GM23338 (cell line): ENCODE measurements around the gene STMN3. TPM values are rescaled to one million over a fixed set of nuclear protein-coding genes. Genes with fewer than 3 reads are reported as not detected.

ENCODE experiments used
- ATAC-seq: fragments of 200-7000 bp; cut with Tn5 transposase; 3 replicates; pipeline ENCODE4 v1.9.1; 2020
- DNase-seq: peaks from one replicate; pipeline ENCODE4 v3.0.0-alpha.2; 2015; ENCODE audit warnings: low spot score
- H2AFZ ChIP-seq: fragments of 200-600 bp; sonication (generic); 2 replicates; pipeline ENCODE4 v1.8.0; 2016; ENCODE audit warnings: antibody characterized with exemption, mild to moderate bottlenecking, moderate library complexity
- H3F3A ChIP-seq: fragments of 200-600 bp; sonication (generic); replicated peaks from 2 replicates; pipeline ENCODE4 v1.8.0; 2017; ENCODE audit warnings: antibody characterized with exemption, mixed run types, low read depth
- H3K27ac ChIP-seq: fragments of 200-600 bp; sonication (generic); 2 replicates; pipeline ENCODE4 v1.6.1; 2016; ENCODE audit warnings: low read depth
- H3K27me3 ChIP-seq: fragments of 200-600 bp; sonication (generic); 2 replicates; pipeline ENCODE4 v1.8.0; 2016; ENCODE audit warnings: mild to moderate bottlenecking, mixed run types, moderate library complexity; ENCODE audit not compliant: insufficient read depth
- H3K36me3 ChIP-seq: fragments of 200-600 bp; sonication (generic); 2 replicates; pipeline ENCODE4 v1.8.0; 2016; ENCODE audit warnings: mild to moderate bottlenecking; ENCODE audit not compliant: insufficient read depth
- H3K4me1 ChIP-seq: fragments of 200-600 bp; sonication (generic); 2 replicates; pipeline ENCODE4 v1.8.0; 2016; ENCODE audit warnings: mild to moderate bottlenecking, moderate library complexity; ENCODE audit not compliant: insufficient read depth
- H3K4me2 ChIP-seq: fragments of 200-600 bp; sonication (generic); 2 replicates; pipeline ENCODE4 v1.7.1; 2017; ENCODE audit warnings: mixed run types
- H3K4me3 ChIP-seq: fragments of 200-600 bp; sonication (generic); 2 replicates; pipeline ENCODE4 v1.6.1; 2016; ENCODE audit warnings: mixed run types
- H3K79me2 ChIP-seq: fragments of 200-600 bp; sonication (generic); replicated peaks from 2 replicates; pipeline ENCODE4 v1.8.0; 2017; ENCODE audit warnings: mild to moderate bottlenecking; ENCODE audit not compliant: insufficient read depth
- H3K9me2 ChIP-seq: fragments of 200-600 bp; sonication (generic); 2 replicates; pipeline ENCODE4 v1.8.0; 2017; ENCODE audit not compliant: insufficient read depth
- H4K20me1 ChIP-seq: fragments of 200-600 bp; sonication (generic); replicated peaks from 2 replicates; pipeline ENCODE4 v1.8.0; 2017; ENCODE audit warnings: mild to moderate bottlenecking; ENCODE audit not compliant: insufficient read depth
- H3K27ac Mint-ChIP-seq: 2 replicates; pipeline ENCODE4 v1.8.0; 2020; ENCODE audit warnings: inconsistent platforms, mild to moderate bottlenecking, moderate library complexity, mixed read lengths
- H3K27me3 Mint-ChIP-seq: 3 replicates; pipeline ENCODE4 v1.8.0; 2022; ENCODE audit warnings: low read depth, mild to moderate bottlenecking, moderate library complexity, mixed read lengths, inconsistent platforms; ENCODE audit not compliant: insufficient read depth, poor library complexity
- H3K36me3 Mint-ChIP-seq: 3 replicates; pipeline ENCODE4 v1.8.0; 2021; ENCODE audit warnings: low read depth, mild to moderate bottlenecking, inconsistent platforms, moderate library complexity, mixed read lengths
- H3K4me1 Mint-ChIP-seq: 3 replicates; pipeline ENCODE4 v1.8.0; 2020; ENCODE audit warnings: mild to moderate bottlenecking, inconsistent platforms, mixed read lengths
- H3K4me3 Mint-ChIP-seq: 3 replicates; pipeline ENCODE4 v1.8.0; 2021; ENCODE audit warnings: moderate library complexity, mild to moderate bottlenecking, inconsistent platforms, mixed read lengths
- H3K9me3 Mint-ChIP-seq: 3 replicates; pipeline ENCODE4 v1.8.0; 2020; ENCODE audit warnings: moderate library complexity, mild to moderate bottlenecking, inconsistent platforms, mixed read lengths
- CREB1 ChIP-seq: fragments of 250-450 bp; sonication (Bioruptor Pico); IDR thresholded peaks from 2 replicates; pipeline ENCODE4 v1.5.0; 2020; ENCODE audit warnings: low read depth, mild to moderate bottlenecking, moderate library complexity
- EZH2 ChIP-seq: fragments of 200-600 bp; sonication (generic); IDR thresholded peaks from one replicate; pipeline ENCODE4 v1.8.0; 2017; ENCODE audit warnings: antibody characterized with exemption, mild to moderate bottlenecking, low read depth; ENCODE audit not compliant: unreplicated experiment
- EZH2phosphoT487 ChIP-seq: fragments of 200-600 bp; sonication (generic); IDR thresholded peaks from one replicate; pipeline ENCODE4 v1.8.1; 2018; ENCODE audit warnings: antibody characterized with exemption; ENCODE audit not compliant: unreplicated experiment
- JUNB ChIP-seq: IDR thresholded peaks from one replicate; pipeline ENCODE4 v1.6.1; 2016; ENCODE audit warnings: antibody characterized with exemption; ENCODE audit not compliant: unreplicated experiment
- STAT1 ChIP-seq: IDR thresholded peaks from one replicate; pipeline ENCODE4 v1.6.1; 2016; ENCODE audit warnings: antibody characterized with exemption; ENCODE audit not compliant: unreplicated experiment
- ZNF331 ChIP-seq: fragments of 250-450 bp; sonication (Bioruptor Pico); IDR thresholded peaks from 2 replicates; pipeline ENCODE4 v1.5.0; 2020; ENCODE audit warnings: low read depth, mild to moderate bottlenecking, moderate library complexity
- polyA plus RNA-seq: library from polyadenylated mRNA; unstranded; fragments of >200 nt; fragmentation: Nextera tagmentation; extraction: Ambion mirVana; gene quantifications from 2 replicates; pipeline ENCODE4 v1.2.1, GENCODE V29; 2016
- total RNA-seq: library from RNA; depleted of rRNA; stranded (reverse); fragments of >200 nt; shearing (Covaris generic); gene quantifications from 2 replicates; pipeline ENCODE4 v1.2.3, GENCODE V29; 2014
- TF ChIP-seq, protein P1 (sequence below): fragments of 250-450 bp; sonication (Bioruptor Pico); IDR thresholded peaks from 2 replicates; pipeline ENCODE4 v1.5.0; 2020; ENCODE audit warnings: mild to moderate bottlenecking, moderate library complexity
- TF ChIP-seq, protein P2 (sequence below), 2 experiments: fragments of 200-600 bp in 1 of 2; sonication (generic) in 1 of 2; conservative IDR thresholded peaks; 2 replicates each; pipeline versions ENCODE4 v1.5.1 to v1.6.1; 2016 to 2017; ENCODE audit warnings: antibody characterized with exemption in 2 of 2, low read depth in 2 of 2, mild to moderate bottlenecking in 2 of 2, moderate library complexity in 1 of 2
- TF ChIP-seq, protein P3 (sequence below): IDR thresholded peaks from 2 replicates; pipeline ENCODE4 v1.6.1; 2016; ENCODE audit warnings: antibody characterized with exemption

The STMN3 gene
- total and polyA plus RNA-seq, 2 experiments from 2014 or later: 28.6 to 61.3 TPM

DNA sequence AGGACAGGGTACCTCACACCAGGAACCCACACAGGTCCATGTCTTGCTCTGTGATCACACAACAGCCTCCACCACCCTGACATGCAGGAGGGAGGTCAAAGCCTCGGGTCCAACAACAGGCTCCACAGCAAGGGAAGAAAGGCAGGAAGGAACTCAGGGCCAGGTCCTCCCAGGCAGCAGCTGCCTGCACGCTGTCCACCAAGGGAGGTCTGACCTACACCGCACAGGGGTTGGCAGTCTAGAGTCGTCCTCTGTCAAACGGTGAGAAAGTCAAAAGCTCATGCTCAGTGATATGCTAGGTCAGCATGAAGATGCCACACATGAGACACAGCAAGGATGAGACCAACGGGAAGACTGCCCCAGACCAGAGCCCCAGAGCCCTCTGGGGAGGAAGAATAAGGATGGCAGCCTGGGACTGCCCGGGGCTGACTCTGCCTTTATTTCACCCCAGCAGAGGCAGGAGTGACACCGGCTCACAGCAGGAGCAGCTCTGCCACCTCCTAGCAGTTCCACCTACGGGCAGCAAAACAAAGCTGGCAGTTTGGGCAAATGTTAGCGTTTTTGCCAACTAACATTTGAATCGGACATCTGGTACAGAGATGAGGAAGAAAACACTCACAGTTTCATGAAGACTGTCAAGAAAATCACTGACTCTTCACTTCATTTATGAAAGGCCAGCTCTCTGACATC lies 34.8 kb downstream of the STMN3 start (continued):
- TF ChIP-seq, protein P1, sequence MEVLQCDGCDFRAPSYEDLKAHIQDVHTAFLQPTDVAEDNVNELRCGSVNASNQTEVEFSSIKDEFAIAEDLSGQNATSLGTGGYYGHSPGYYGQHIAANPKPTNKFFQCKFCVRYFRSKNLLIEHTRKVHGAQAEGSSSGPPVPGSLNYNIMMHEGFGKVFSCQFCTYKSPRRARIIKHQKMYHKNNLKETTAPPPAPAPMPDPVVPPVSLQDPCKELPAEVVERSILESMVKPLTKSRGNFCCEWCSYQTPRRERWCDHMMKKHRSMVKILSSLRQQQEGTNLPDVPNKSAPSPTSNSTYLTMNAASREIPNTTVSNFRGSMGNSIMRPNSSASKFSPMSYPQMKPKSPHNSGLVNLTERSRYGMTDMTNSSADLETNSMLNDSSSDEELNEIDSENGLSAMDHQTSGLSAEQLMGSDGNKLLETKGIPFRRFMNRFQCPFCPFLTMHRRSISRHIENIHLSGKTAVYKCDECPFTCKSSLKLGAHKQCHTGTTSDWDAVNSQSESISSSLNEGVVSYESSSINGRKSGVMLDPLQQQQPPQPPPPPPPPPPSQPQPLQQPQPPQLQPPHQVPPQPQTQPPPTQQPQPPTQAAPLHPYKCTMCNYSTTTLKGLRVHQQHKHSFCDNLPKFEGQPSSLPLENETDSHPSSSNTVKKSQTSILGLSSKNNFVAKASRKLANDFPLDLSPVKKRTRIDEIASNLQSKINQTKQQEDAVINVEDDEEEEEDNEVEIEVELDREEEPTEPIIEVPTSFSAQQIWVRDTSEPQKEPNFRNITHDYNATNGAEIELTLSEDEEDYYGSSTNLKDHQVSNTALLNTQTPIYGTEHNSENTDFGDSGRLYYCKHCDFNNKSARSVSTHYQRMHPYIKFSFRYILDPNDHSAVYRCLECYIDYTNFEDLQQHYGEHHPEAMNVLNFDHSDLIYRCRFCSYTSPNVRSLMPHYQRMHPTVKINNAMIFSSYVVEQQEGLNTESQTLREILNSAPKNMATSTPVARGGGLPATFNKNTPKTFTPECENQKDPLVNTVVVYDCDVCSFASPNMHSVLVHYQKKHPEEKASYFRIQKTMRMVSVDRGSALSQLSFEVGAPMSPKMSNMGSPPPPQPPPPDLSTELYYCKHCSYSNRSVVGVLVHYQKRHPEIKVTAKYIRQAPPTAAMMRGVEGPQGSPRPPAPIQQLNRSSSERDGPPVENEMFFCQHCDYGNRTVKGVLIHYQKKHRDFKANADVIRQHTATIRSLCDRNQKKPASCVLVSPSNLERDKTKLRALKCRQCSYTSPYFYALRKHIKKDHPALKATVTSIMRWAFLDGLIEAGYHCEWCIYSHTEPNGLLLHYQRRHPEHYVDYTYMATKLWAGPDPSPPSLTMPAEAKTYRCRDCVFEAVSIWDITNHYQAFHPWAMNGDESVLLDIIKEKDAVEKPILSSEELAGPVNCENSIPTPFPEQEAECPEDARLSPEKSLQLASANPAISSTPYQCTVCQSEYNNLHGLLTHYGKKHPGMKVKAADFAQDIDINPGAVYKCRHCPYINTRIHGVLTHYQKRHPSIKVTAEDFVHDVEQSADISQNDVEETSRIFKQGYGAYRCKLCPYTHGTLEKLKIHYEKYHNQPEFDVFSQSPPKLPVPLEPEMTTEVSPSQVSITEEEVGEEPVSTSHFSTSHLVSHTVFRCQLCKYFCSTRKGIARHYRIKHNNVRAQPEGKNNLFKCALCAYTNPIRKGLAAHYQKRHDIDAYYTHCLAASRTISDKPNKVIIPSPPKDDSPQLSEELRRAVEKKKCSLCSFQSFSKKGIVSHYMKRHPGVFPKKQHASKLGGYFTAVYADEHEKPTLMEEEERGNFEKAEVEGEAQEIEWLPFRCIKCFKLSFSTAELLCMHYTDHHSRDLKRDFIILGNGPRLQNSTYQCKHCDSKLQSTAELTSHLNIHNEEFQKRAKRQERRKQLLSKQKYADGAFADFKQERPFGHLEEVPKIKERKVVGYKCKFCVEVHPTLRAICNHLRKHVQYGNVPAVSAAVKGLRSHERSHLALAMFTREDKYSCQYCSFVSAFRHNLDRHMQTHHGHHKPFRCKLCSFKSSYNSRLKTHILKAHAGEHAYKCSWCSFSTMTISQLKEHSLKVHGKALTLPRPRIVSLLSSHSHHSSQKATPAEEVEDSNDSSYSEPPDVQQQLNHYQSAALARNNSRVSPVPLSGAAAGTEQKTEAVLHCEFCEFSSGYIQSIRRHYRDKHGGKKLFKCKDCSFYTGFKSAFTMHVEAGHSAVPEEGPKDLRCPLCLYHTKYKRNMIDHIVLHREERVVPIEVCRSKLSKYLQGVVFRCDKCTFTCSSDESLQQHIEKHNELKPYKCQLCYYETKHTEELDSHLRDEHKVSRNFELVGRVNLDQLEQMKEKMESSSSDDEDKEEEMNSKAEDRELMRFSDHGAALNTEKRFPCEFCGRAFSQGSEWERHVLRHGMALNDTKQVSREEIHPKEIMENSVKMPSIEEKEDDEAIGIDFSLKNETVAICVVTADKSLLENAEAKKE (CRISPR knock-in tag): no peak
- TF ChIP-seq ZNF331 (CRISPR knock-in tag) (no peak), EZH2phosphoT487 (no peak), JUNB (no peak), CREB1 (CRISPR knock-in tag) (no peak)
- TF ChIP-seq, protein P2, sequence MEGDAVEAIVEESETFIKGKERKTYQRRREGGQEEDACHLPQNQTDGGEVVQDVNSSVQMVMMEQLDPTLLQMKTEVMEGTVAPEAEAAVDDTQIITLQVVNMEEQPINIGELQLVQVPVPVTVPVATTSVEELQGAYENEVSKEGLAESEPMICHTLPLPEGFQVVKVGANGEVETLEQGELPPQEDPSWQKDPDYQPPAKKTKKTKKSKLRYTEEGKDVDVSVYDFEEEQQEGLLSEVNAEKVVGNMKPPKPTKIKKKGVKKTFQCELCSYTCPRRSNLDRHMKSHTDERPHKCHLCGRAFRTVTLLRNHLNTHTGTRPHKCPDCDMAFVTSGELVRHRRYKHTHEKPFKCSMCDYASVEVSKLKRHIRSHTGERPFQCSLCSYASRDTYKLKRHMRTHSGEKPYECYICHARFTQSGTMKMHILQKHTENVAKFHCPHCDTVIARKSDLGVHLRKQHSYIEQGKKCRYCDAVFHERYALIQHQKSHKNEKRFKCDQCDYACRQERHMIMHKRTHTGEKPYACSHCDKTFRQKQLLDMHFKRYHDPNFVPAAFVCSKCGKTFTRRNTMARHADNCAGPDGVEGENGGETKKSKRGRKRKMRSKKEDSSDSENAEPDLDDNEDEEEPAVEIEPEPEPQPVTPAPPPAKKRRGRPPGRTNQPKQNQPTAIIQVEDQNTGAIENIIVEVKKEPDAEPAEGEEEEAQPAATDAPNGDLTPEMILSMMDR (conservative IDR thresholded peaks at IDR 0.05; ENCODE audit: low read depth in 2 of 2): no peak

DNA sequence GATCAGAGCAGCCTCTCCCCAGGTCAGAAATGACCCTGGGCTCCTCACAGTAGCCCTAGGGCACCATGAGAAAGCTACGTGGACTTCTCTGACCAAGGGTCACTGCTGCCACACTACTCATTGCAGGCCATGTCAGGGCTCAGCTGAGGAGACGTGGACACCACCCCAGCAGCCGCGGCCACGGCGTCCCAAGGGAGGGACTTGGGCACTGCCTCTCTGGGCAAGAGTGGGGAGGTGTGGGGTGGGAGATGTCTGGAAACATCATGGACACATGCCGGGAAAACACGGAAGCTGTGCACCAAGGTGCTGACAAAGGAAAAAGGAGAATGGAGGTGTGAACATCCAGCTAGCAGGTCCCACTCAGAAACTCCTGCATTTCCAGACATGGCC lies 35.4 kb downstream of the STMN3 start:
- Histone ChIP-seq H3K36me3 (no peaks in the 10 kb centered on the region; the same call in 1 of the 2 replicates), H3F3A (no peaks in the 10 kb centered on the region), H3K79me2 (peaks cover 48% of the 10 kb centered on the region), H3K4me1 (no peaks in the 10 kb centered on the region), H3K4me2 (no peak overlapping the region), H2AFZ (no peak overlapping the region), H4K20me1 (no peaks in the 10 kb centered on the region; the same call in 1 of the 2 replicates), H3K9me2 (no peaks in the 10 kb centered on the region), H3K4me3 (no peak overlapping the region), H3K27ac (no peak overlapping the region), H3K27me3 (no peaks in the 10 kb centered on the region)
- Mint-ChIP-seq H3K4me3 (no peak overlapping the region), H3K27me3 (peaks cover 10% of the 10 kb centered on the region), H3K27ac (no peak overlapping the region), H3K4me1 (peaks cover 9% of the 10 kb centered on the region), H3K9me3 (peaks cover 16% of the 10 kb centered on the region), H3K36me3 (peaks cover 59% of the 10 kb centered on the region)
- no peak for ATAC-seq
- TF ChIP-seq, protein P3, sequence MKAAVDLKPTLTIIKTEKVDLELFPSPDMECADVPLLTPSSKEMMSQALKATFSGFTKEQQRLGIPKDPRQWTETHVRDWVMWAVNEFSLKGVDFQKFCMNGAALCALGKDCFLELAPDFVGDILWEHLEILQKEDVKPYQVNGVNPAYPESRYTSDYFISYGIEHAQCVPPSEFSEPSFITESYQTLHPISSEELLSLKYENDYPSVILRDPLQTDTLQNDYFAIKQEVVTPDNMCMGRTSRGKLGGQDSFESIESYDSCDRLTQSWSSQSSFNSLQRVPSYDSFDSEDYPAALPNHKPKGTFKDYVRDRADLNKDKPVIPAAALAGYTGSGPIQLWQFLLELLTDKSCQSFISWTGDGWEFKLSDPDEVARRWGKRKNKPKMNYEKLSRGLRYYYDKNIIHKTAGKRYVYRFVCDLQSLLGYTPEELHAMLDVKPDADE: no peak
- TF ChIP-seq, protein P2 (conservative IDR thresholded peaks at IDR 0.05; ENCODE audit: low read depth in 2 of 2): no peak
- no peak for TF ChIP-seq EZH2
- TF ChIP-seq ZNF331 (CRISPR knock-in tag): no peak
- no peak for TF ChIP-seq CREB1 (CRISPR knock-in tag)
- TF ChIP-seq STAT1: no peak
- DNase-seq: no peak
